GM18951 (cell line): ENCODE results near the gene BRD1.
"Not testable (repeated sequence)": the region's sequence is repeated elsewhere in the genome, so short reads cannot be mapped to it uniquely, and the experiment has no call there.

ENCODE experiments used
- POLR2A ChIP-seq: IDR thresholded peaks from 4 replicates; pipeline ENCODE4 v1.6.1; 2011; ENCODE audit warnings: mild to moderate bottlenecking; ENCODE audit not compliant: insufficient read length, insufficient read depth; ENCODE audit errors: extremely low read depth
- in situ Hi-C: fragments of 300-500 bp; cut with MboI; formaldehyde crosslinking; loops from one replicate; pipeline ENCODE4 v1.12.0; 2022; ENCODE audit warnings: low sequenced_read_pairs, mixed read lengths, inconsistent platforms; ENCODE audit not compliant: unreplicated experiment

Gene BRD1

GRCh38 chr22:49784630-49784971 lies 43.1 kb downstream of the BRD1 start:
- TF ChIP-seq POLR2A, result no peak
- in situ Hi-C loops, result no loop called here

GRCh38 chr22:49783926-49784629 lies 43.6 kb downstream of the BRD1 start:
- in situ Hi-C loops, result no loop called here
- no peak for TF ChIP-seq POLR2A

GRCh38 chr22:49783036-49783746 lies 44.5 kb downstream of the BRD1 start:
- TF ChIP-seq POLR2A, result no peak
- in situ Hi-C loops, result no loop called here

DNA sequence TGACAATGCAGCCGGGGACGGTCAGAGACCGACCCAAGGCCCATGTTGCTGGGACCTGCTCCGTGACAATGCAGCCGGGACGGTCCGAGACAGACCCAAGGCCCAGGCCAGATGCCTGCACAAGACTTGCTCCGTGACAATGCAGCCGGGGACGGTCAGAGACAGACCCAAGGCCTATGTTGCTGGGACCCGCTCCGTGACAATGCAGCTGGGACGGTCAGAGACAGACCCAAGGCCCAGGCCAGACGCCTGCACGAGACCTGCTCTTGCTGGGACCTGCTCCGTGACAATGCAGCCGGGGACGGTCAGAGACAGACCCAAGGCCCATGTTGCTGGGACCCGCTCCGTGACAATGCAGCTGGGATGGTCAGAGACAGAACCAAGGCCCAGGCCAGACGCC lies 45.8 kb downstream of the BRD1 start:
- in situ Hi-C loops, result not testable (repeated sequence)

- in situ Hi-C loops, result no loop called here
- TF ChIP-seq POLR2A, result no peak
Measured at GRCh38 chr22:49781289-49781782, 46.3 kb downstream of the BRD1 start.

DNA sequence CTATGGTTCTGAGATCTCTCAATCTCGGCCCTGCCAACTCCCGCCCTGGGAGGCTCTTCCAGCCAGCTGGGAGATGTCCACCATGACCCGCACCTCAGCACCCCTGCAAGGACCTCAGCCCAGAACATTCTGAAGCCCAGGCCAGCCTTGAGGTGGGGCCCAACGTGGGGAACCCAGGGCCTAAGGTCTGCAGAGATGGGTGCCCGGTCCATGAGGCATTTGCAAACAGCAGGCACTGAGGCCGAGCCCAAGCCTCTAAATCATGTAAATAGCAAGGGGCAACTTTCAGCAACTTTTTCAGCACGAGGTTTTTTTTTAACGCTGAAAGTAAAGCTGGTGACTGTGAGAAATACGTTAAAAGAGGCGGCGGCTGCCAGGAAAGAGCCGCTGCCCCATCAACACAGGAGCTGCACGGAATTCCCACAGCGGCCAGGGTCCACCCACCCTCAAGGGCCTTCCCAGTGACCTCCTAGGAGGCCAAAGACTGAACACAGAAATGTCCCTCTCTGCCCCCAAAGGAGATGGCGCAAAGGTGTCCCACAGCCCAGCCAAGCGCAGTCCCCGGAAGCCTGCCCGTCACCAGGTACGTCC lies 46.9 kb downstream of the BRD1 start:
- TF ChIP-seq POLR2A, result no peak
- in situ Hi-C loops, result no loop called here

- TF ChIP-seq POLR2A, result no peak
- in situ Hi-C loops, result loop anchor here (10.0 kb wide), 1 partner anchor 135 kb away; the partner anchor contains the start of genes ALG12 and CRELD2
Measured at GRCh38 chr22:49779853-49780697, 47.6 kb downstream of the BRD1 start.

DNA sequence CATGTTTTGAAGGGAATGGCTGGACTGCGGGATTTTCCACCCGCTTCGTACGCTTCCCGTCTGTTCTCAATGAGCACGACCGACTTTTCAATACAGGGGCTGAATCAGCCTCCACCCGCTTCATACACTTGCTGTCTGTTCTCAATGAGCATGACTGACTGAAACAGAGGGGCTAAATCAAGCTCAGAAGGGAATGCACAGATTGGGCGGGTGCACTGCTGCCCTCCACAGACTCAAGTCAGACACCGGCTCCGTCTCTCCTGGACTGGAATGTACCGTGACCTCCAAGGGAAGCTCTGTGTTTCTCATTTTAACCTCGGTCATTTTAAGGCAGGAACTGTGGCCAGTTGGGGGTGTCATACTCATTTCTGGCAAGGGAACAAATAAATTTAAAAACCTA lies 48.5 kb downstream of the BRD1 start:
- in situ Hi-C loops, result loop anchor here (10.0 kb wide), 1 partner anchor 136 kb away; the partner anchor contains the start of genes ALG12 and CRELD2
- TF ChIP-seq POLR2A, result no peak

DNA sequence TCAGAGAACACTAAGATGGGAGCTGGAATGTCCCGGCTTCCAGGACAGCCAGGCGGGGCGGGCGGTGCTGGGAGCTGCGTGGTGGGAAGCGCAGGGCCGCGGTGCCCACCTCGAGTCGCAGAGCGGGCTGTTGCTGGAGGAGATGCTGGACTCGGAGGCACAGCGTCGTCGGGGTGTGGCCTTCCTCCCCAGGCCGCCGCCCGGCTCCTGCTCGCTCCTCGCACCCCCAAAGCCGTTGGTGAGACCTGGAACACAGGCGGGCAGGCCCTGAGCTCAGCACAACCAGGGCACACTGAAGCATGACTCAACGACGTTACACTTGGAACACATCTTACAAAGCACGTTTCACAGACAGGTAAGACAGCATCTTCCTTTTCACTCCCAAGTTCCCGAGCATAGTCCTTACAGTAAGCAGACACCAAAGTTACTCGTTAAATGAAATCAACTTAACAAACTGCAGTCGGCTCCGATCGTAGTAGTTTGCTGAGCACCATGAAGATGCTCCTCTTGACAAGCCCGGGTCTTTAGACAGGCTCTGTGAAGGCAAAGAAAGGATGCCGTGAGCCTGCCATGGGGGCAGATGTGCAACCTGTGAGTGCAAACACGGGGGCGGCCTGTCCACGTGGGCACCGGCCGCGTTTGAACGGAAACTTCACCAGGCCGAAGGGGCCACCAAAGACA lies 50.0 kb downstream of the BRD1 start:
- TF ChIP-seq POLR2A, result no peak
- in situ Hi-C loops, result loop anchor here (10.0 kb wide), 1 partner anchor 137 kb away; the partner anchor contains the start of genes ALG12 and CRELD2

DNA sequence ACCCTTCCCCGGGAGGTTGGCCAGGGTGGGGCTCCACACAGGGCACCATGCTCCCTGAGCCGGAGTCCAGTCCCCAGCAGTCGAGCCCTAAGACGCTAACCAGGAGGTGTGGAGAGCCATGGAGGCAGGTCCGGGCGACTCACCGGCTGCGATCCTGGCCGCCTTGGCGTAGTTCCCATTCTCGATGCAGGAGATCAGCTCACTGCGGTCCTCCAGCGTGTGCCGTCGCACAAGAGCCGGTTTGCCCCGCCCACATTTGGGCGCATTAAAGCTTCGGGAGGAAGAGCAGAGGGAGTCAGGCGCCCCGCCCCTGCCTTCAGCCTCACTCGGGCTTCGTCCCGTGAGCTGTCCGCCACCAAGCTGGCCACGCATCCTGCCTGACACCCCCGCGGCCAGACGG lies 50.8 kb downstream of the BRD1 start:
- TF ChIP-seq POLR2A, result no peak
- in situ Hi-C loops, result loop anchor here (10.0 kb wide), 1 partner anchor 138 kb away; the partner anchor contains the start of genes ALG12 and CRELD2

DNA sequence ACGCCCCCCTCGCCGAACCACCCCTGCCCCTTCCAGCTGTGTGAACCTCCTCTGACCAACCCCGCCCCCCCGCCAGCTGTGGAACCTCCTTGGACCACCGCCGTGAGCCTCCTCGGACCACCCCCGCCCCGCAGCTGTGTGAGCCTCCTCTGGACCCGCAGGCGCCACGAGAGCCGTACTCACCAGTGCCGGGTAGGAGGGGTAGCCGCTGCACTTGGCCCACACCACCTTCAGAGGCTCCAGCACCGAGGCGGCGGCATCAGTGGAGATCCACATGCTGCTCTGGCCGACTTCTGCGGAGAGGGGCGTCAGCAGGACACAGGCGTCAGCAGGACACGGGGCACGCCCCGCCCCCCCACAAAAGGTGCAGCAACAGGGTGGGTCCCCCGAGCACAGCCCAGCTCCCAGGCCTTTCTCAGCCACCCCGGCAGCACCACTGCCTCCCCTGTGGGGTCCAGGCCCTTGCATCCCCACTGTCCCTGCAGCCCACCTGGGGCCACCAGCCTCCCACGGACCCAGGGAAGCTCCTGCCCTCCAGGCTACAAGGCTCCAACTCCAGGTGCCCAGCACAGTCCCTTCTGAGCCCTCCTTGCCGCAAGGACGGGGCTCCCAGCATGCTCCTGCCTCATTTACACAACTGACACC lies 51.7 kb downstream of the BRD1 start:
- no peak for TF ChIP-seq POLR2A
- in situ Hi-C loops, result loop anchor here (10.0 kb wide), 1 partner anchor 139 kb away; the partner anchor contains the start of genes ALG12 and CRELD2
